ENCODE measurements around the gene C11orf52.

Gene C11orf52

DNA sequence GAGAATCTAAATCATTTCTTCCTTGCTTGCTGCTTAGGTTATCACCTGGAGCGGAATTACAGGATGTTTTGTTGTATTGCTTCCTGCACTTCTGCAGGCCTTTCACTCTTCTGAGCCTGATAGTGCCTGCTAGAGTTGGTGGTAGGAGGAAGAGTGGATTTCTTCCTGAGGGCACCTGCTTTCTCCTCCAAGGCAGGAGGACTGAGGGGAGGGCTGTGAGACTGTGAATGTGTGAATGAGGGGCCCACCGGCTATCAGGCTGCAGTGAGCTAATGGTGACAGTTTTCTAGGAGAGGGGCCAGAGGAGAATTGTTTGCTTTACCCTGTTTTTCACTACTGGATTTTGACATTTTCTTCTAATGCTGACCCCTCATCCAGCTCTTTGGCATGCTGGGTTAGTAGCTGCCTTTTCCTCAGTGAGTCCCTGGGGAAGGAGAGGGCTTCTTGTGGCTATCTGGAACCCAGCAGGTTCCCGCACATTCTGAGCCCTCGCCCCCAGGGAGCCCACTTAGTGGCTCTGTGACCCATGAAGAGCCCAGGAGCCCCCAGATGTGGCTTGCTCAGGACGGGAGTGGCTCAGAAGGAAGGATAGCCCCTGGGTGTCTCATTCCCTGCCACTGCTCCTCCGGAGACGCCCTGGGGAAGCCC is 57.5 kb downstream of the C11orf52 start:
- no peak for DNase-seq (ENCODE audit: low spot score)

Data from Ammon's horn (tissue), 1 donor.